Measurements from ENCODE around the gene SMYD3.

Gene SMYD3

GRCh38 chr1:245701631-245702030 is 805.4 kb downstream of the SMYD3 start:
- no peaks in the 10 kb centered on the region for H3K4me1 ChIP-seq
- H3K79me2 ChIP-seq = no peaks in the 10 kb centered on the region
- H3K4me2 ChIP-seq (ENCODE audit: low read length) = no peak overlapping the region
- no peak overlapping the region for H3K27ac ChIP-seq
- H3K36me3 ChIP-seq (ENCODE audit: control insufficient read depth, insufficient read depth, low read length) = no peaks in the 10 kb centered on the region
- TF ChIP-seq, protein P1, sequence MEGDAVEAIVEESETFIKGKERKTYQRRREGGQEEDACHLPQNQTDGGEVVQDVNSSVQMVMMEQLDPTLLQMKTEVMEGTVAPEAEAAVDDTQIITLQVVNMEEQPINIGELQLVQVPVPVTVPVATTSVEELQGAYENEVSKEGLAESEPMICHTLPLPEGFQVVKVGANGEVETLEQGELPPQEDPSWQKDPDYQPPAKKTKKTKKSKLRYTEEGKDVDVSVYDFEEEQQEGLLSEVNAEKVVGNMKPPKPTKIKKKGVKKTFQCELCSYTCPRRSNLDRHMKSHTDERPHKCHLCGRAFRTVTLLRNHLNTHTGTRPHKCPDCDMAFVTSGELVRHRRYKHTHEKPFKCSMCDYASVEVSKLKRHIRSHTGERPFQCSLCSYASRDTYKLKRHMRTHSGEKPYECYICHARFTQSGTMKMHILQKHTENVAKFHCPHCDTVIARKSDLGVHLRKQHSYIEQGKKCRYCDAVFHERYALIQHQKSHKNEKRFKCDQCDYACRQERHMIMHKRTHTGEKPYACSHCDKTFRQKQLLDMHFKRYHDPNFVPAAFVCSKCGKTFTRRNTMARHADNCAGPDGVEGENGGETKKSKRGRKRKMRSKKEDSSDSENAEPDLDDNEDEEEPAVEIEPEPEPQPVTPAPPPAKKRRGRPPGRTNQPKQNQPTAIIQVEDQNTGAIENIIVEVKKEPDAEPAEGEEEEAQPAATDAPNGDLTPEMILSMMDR (IDR thresholded peaks at IDR 0.05) = no peak
- no peak overlapping the region for H3K9ac ChIP-seq
- H3K27me3 ChIP-seq (ENCODE audit: control insufficient read depth, insufficient read depth, low read length) = no peaks in the 10 kb centered on the region
- no peak overlapping the region for H3K4me3 ChIP-seq (ENCODE audit: low read depth, low read length)
- H2AFZ ChIP-seq = no peak overlapping the region
- H3K9me3 ChIP-seq (ENCODE audit: control insufficient read depth, low read length) = no peaks in the 10 kb centered on the region

DNA sequence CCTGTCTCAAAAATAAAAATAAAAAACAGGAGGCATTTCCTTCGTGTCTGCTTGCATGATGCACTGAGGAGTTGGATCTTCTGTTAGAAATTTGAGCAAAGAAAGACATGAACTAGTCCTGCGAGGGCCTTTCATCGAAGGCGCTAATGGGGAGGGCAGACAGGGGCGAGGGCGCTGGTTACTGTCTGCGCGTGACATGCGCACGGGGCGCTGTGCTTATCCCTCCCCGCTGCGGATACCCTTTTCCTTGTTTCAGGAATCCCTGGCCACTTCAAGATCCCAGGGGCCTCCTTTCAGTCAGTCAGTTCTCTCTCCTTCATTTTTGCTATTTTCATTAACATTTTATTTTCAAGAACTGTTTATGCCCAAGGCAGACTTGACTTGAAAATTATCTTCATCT is 806.4 kb downstream of the SMYD3 start:
- no peak overlapping the region for H3K9ac ChIP-seq
- H3K4me2 ChIP-seq (ENCODE audit: low read length) = no peak overlapping the region
- no peaks in the 10 kb centered on the region for H3K79me2 ChIP-seq
- H2AFZ ChIP-seq = no peak overlapping the region
- no peaks in the 10 kb centered on the region for H3K36me3 ChIP-seq (ENCODE audit: control insufficient read depth, insufficient read depth, low read length)
- no peaks in the 10 kb centered on the region for H3K4me1 ChIP-seq
- no peak overlapping the region for H3K4me3 ChIP-seq (ENCODE audit: low read depth, low read length)
- H3K9me3 ChIP-seq (ENCODE audit: control insufficient read depth, low read length) = no peaks in the 10 kb centered on the region
- TF ChIP-seq, protein P1 (IDR thresholded peaks at IDR 0.05) = no peak
- no peaks in the 10 kb centered on the region for H3K27me3 ChIP-seq (ENCODE audit: control insufficient read depth, insufficient read depth, low read length)
- H3K27ac ChIP-seq = no peak overlapping the region
